HepG2 (cell line): ENCODE data around the gene NAT9. TPM values are rescaled to one million over a fixed set of nuclear protein-coding genes. Genes with fewer than 3 reads are reported as not detected.

Experiments
- DMAP1 ChIP-seq: IDR thresholded peaks from 2 replicates; pipeline ENCODE4 v1.6.1; 2016
- DNMT3B ChIP-seq: conservative IDR thresholded peaks from 2 replicates; pipeline ENCODE4 v1.6.1; 2016; ENCODE audit warnings: missing biosample characterization, control low read depth
- ETS1 ChIP-seq: sonication (generic); formaldehyde crosslinking; IDR thresholded peaks from 2 replicates; pipeline ENCODE4 v1.4.0; 2020; ENCODE audit warnings: missing genetic modification reagents
- HCFC1 ChIP-seq: fragments of 150-350 bp; IDR thresholded peaks from 2 replicates; pipeline ENCODE4 v1.6.1; 2014; ENCODE audit warnings: low read depth, low read length
- IRF1 ChIP-seq: sonication (generic); formaldehyde crosslinking; IDR thresholded peaks from 2 replicates; pipeline ENCODE4 v1.4.0; 2020; ENCODE audit warnings: low read depth, mild to moderate bottlenecking, missing genetic modification reagents
- PHF8 ChIP-seq: sonication (generic); formaldehyde crosslinking; IDR thresholded peaks from 2 replicates; pipeline ENCODE4 v1.5.0; 2020; ENCODE audit warnings: missing genetic modification reagents
- PPARG ChIP-seq: conservative IDR thresholded peaks from 2 replicates; pipeline ENCODE4 v1.6.1; 2016; ENCODE audit warnings: missing biosample characterization, missing genetic modification reagents
- SMAD1 ChIP-seq: sonication (generic); formaldehyde crosslinking; IDR thresholded peaks from 2 replicates; pipeline ENCODE4 v1.4.0; 2020; ENCODE audit warnings: missing genetic modification reagents, low read depth, mild to moderate bottlenecking, borderline replicate concordance
- TBP ChIP-seq: sonication (generic); formaldehyde crosslinking; IDR thresholded peaks from 2 replicates; pipeline ENCODE4 v1.5.0; 2020; ENCODE audit warnings: missing genetic modification reagents
- TEF ChIP-seq: sonication (generic); formaldehyde crosslinking; IDR thresholded peaks from 2 replicates; pipeline ENCODE4 v1.5.0; 2020; ENCODE audit warnings: missing genetic modification reagents
- TOE1 ChIP-seq: sonication (generic); formaldehyde crosslinking; IDR thresholded peaks from 2 replicates; pipeline ENCODE4 v1.4.0; 2020; ENCODE audit warnings: mild to moderate bottlenecking, missing genetic modification reagents
- ZBTB10 ChIP-seq: sonication (generic); formaldehyde crosslinking; IDR thresholded peaks from 2 replicates; pipeline ENCODE4 v1.4.0; 2020; ENCODE audit warnings: missing genetic modification reagents, borderline replicate concordance
- ZFP90 ChIP-seq: sonication (generic); formaldehyde crosslinking; IDR thresholded peaks from 2 replicates; pipeline ENCODE4 v1.8.0; 2022; ENCODE audit warnings: missing genetic modification reagents, mild to moderate bottlenecking, inconsistent platforms, borderline replicate concordance
- ZMYM4 ChIP-seq: sonication (generic); formaldehyde crosslinking; IDR thresholded peaks from 2 replicates; pipeline ENCODE4 v1.8.1; 2023; ENCODE audit warnings: mild to moderate bottlenecking, missing genetic modification reagents
- ZNF180 ChIP-seq: sonication (generic); formaldehyde crosslinking; IDR thresholded peaks from 2 replicates; pipeline ENCODE4 v1.4.0; 2020; ENCODE audit warnings: low read depth, missing genetic modification reagents, borderline replicate concordance
- ZNF20 ChIP-seq: sonication (generic); formaldehyde crosslinking; IDR thresholded peaks from 2 replicates; pipeline ENCODE4 v1.4.0; 2020; ENCODE audit warnings: mild to moderate bottlenecking, moderate library complexity, missing genetic modification reagents
- ZNF292 ChIP-seq: sonication (generic); formaldehyde crosslinking; IDR thresholded peaks from 2 replicates; pipeline ENCODE4 v1.8.1; 2022; ENCODE audit warnings: mild to moderate bottlenecking, low read depth, missing genetic modification reagents, borderline replicate concordance
- ZNF3 ChIP-seq: IDR thresholded peaks from 2 replicates; pipeline ENCODE4 v1.7.0; 2017; ENCODE audit warnings: inconsistent platforms
- ZNF468 ChIP-seq: sonication (generic); formaldehyde crosslinking; IDR thresholded peaks from 2 replicates; pipeline ENCODE4 v1.8.0; 2022; ENCODE audit warnings: mild to moderate bottlenecking, moderate library complexity, missing genetic modification reagents
- ZNF709 ChIP-seq: sonication (generic); formaldehyde crosslinking; IDR thresholded peaks from 2 replicates; pipeline ENCODE4 v1.5.0; 2020; ENCODE audit warnings: mild to moderate bottlenecking, missing genetic modification reagents
- ZNF782 ChIP-seq: sonication (generic); formaldehyde crosslinking; IDR thresholded peaks from 2 replicates; pipeline ENCODE4 v1.4.0; 2020; ENCODE audit warnings: missing genetic modification reagents, mild to moderate bottlenecking, borderline replicate concordance
- polyA plus RNA-seq, 8 experiments: library from polyadenylated mRNA; depleted of rRNA in 3 of 8; stranded (reverse) in 7 of 8; unstranded in 1 of 8; fragments of >200 nt; fragmentation: Illumina TruSeq in 4 of 8; extraction: Trizol in 4 of 8; gene quantifications; 2 replicates each; pipeline versions ENCODE4 v1.2.1 to v1.2.3, GENCODE V29; 2011 to 2016; ENCODE audit warnings: low read depth in 4 of 8, missing spikeins in 1 of 8, mixed read lengths in 1 of 8; ENCODE audit not compliant: insufficient read depth in 1 of 8
- total RNA-seq, 5 experiments: library from RNA; depleted of rRNA; stranded (reverse); fragments of >200 nt; fragmentation: Illumina TruSeq; extraction: Trizol; gene quantifications; 2 replicates each; pipeline ENCODE4 v1.2.3, GENCODE V29; 2016; ENCODE audit warnings: low read depth in 1 of 5
- TF ChIP-seq, protein P1 (sequence below): sonication (generic); formaldehyde crosslinking; IDR thresholded peaks from 2 replicates; pipeline ENCODE4 v1.5.0; 2020; ENCODE audit warnings: missing genetic modification reagents, mild to moderate bottlenecking, borderline replicate concordance

The NAT9 gene
- total and polyA plus RNA-seq, 2 of the 13 experiments (the other 11 are each of a cell fraction or from before 2014, with no cell fraction given), result 39.7 to 44.2 TPM

GRCh38 chr17:74750327-74751069 lies 25.6 kb downstream of the NAT9 start (continued):
- TF ChIP-seq SMAD1 (CRISPR knock-in tag) (peak; percentile 94; the same call in 1 of the 2 replicates), PPARG (CRISPR knock-in tag) (peak; percentile 33; the same call in 1 of the 2 replicates), ZMYM4 (CRISPR knock-in tag) (peak; percentile 59; the same call in 1 of the 2 replicates), TOE1 (CRISPR knock-in tag) (peak; percentile 31; the same call in 1 of the 2 replicates), PHF8 (peak; percentile 39; the same call in 1 of the 2 replicates), ZNF468 (CRISPR knock-in tag) (0 out of 2 replicates have a peak, but pooled peaks have one; percentile 52), ZBTB10 (peak; percentile 78; the same call in 1 of the 2 replicates), ZNF709 (CRISPR knock-in tag) (no peak), ETS1 (0 out of 2 replicates have a peak, but pooled peaks have one; percentile 64), IRF1 (CRISPR knock-in tag) (no peak; the same call in 1 of the 2 replicates), ZNF180 (CRISPR knock-in tag) (no peak), DNMT3B (CRISPR knock-in tag) (peak; percentile 63; the same call in 1 of the 2 replicates), ZNF782 (CRISPR knock-in tag) (peak; percentile 53; the same call in 1 of the 2 replicates), ZNF20 (CRISPR knock-in tag) (no peak), TBP (peak; percentile 88; the same call in 1 of the 2 replicates), ZNF292 (peak; percentile 50; the same call in 1 of the 2 replicates), HCFC1 (no peak), DMAP1 (CRISPR knock-in tag) (no peak; the same call in 1 of the 2 replicates), ZFP90 (peak; percentile 89; the same call in 1 of the 2 replicates), ZNF3 (CRISPR knock-in tag) (peak; percentile 20; the same call in 1 of the 2 replicates), TEF (CRISPR knock-in tag) (peak; percentile 70; the same call in 1 of the 2 replicates)
- TF ChIP-seq, protein P1, sequence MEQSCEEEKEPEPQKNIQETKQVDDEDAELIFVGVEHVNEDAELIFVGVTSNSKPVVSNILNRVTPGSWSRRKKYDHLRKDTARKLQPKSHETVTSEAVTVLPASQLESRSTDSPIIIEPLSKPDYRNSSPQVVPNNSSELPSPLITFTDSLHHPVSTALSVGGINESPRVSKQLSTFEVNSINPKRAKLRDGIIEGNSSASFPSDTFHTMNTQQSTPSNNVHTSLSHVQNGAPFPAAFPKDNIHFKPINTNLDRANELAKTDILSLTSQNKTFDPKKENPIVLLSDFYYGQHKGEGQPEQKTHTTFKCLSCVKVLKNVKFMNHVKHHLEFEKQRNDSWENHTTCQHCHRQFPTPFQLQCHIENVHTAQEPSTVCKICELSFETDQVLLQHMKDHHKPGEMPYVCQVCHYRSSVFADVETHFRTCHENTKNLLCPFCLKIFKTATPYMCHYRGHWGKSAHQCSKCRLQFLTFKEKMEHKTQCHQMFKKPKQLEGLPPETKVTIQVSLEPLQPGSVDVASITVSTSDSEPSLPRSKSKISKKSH (CRISPR knock-in tag), result no peak
